ENCODE data around the gene GJA1.
"Not testable (repeated sequence)": the region's sequence is repeated elsewhere in the genome, so short reads cannot be mapped to it uniquely, and the experiment has no call there.

The GJA1 gene

GRCh38 chr6:121442576-121442975 lies 7.1 kb downstream of the GJA1 start:
- Mint-ChIP-seq H3K4me1 (ENCODE audit: low read depth in 2 of 2) (peaks cover 5 to 7% of the 10 kb centered on the region in 2 donors), H3K9me3 (no peaks in the 10 kb centered on the region), H3K36me3 (ENCODE audit: insufficient read depth) (no peaks in the 10 kb centered on the region), H3K4me3 (no peak overlapping the region), H3K27ac (no peak overlapping the region), H3K27me3 (peaks cover 37 to 53% of the 10 kb centered on the region in 2 donors)
- ATAC-seq (replicated peaks) (no peak), DNase-seq (no peak)

DNA sequence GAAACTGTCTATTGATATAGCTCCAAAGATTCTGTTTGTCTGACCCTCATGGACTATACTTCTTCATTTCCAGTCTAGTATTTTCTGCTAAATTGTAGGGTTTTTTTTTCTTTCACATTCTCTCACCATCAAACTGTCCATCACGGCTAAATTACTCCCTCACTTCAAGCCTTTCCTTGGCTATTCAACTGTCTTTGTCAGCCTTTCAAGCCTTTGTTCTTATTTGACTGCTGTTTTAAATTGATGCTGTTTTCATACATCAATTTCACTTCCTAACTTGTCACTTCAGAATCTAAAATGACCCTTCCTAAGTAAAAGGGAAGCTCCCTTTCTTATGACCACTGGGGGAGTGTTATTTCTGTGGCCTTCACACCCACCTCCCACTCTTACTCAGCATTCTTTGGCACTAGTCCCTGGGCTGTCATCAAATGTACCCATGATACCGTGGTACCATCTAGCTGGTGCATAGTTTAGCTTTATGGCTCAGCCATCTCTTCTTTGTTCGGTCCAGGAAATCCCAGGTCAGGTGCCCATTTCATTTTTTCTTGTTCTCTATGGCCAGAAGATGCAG lies 8.6 kb downstream of the GJA1 start:
- no peaks in the 10 kb centered on the region for H3K9me3 Mint-ChIP-seq
- H3K4me1 Mint-ChIP-seq (ENCODE audit: low read depth in 2 of 2): no peaks in the 10 kb centered on the region
- ATAC-seq (replicated peaks) (no peak), DNase-seq (no peak)
- H3K27me3 Mint-ChIP-seq: peaks cover 28 to 47% of the 10 kb centered on the region in 2 donors
- no peak overlapping the region for H3K27ac Mint-ChIP-seq
- no peaks in the 10 kb centered on the region for H3K36me3 Mint-ChIP-seq (ENCODE audit: insufficient read depth)
- no peak overlapping the region for H3K4me3 Mint-ChIP-seq

GRCh38 chr6:121446705-121447104 lies 11.3 kb downstream of the GJA1 start:
- not testable (repeated sequence) for ATAC-seq (replicated peaks); DNase-seq; H3K36me3 Mint-ChIP-seq (ENCODE audit: insufficient read depth); H3K27ac Mint-ChIP-seq; H3K9me3 Mint-ChIP-seq; H3K4me3 Mint-ChIP-seq; H3K4me1 Mint-ChIP-seq (ENCODE audit: low read depth in 2 of 2)
- H3K27me3 Mint-ChIP-seq: peaks cover 9 to 28% of the 10 kb centered on the region in 2 donors

DNA sequence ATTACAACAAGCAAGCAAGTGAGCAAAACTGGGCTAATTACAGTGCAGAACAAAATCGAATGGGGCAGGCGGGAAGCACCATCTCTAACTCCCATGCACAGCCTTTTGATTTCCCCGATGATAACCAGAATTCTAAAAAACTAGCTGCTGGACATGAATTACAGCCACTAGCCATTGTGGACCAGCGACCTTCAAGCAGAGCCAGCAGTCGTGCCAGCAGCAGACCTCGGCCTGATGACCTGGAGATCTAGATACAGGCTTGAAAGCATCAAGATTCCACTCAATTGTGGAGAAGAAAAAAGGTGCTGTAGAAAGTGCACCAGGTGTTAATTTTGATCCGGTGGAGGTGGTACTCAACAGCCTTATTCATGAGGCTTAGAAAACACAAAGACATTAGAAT lies 12.3 kb downstream of the GJA1 start:
- not testable (repeated sequence) for H3K4me1 Mint-ChIP-seq (ENCODE audit: low read depth in 2 of 2); H3K9me3 Mint-ChIP-seq; DNase-seq; H3K27ac Mint-ChIP-seq; H3K4me3 Mint-ChIP-seq; ATAC-seq (replicated peaks); H3K36me3 Mint-ChIP-seq (ENCODE audit: insufficient read depth)
- peaks cover 8 to 28% of the 10 kb centered on the region in 2 donors for H3K27me3 Mint-ChIP-seq

DNA sequence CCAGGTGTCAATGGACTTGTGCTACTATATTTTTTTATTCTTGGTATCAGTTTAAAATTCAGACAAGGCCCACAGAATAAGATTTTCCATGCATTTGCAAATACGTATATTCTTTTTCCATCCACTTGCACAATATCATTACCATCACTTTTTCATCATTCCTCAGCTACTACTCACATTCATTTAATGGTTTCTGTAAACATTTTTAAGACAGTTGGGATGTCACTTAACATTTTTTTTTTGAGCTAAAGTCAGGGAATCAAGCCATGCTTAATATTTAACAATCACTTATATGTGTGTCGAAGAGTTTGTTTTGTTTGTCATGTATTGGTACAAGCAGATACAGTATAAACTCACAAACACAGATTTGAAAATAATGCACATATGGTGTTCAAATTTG lies 13.1 kb downstream of the GJA1 start:
- not testable (repeated sequence) for DNase-seq; H3K4me1 Mint-ChIP-seq (ENCODE audit: low read depth in 2 of 2); H3K4me3 Mint-ChIP-seq; H3K27ac Mint-ChIP-seq; H3K36me3 Mint-ChIP-seq (ENCODE audit: insufficient read depth); H3K9me3 Mint-ChIP-seq; ATAC-seq (replicated peaks)
- H3K27me3 Mint-ChIP-seq: peaks cover 8 to 28% of the 10 kb centered on the region in 2 donors

- ATAC-seq (replicated peaks) (no peak), DNase-seq (no peak)
- Mint-ChIP-seq H3K4me3 (no peak overlapping the region), H3K36me3 (ENCODE audit: insufficient read depth) (no peaks in the 10 kb centered on the region), H3K27ac (no peak overlapping the region), H3K9me3 (no peaks in the 10 kb centered on the region), H3K27me3 (peaks cover 8 to 28% of the 10 kb centered on the region in 2 donors), H3K4me1 (ENCODE audit: low read depth in 2 of 2) (no peaks in the 10 kb centered on the region)
Observed at GRCh38 chr6:121449331-121449730, 13.9 kb downstream of the GJA1 start.

GRCh38 chr6:121450242-121450641 lies 14.8 kb downstream of the GJA1 start:
- H3K27ac Mint-ChIP-seq: no peak overlapping the region
- ATAC-seq (replicated peaks) (no peak), DNase-seq (no peak)
- no peak overlapping the region for H3K4me3 Mint-ChIP-seq
- no peaks in the 10 kb centered on the region for H3K4me1 Mint-ChIP-seq (ENCODE audit: low read depth in 2 of 2)
- H3K36me3 Mint-ChIP-seq (ENCODE audit: insufficient read depth): no peaks in the 10 kb centered on the region
- H3K27me3 Mint-ChIP-seq: peaks cover under 1 to 25% of the 10 kb centered on the region in 2 donors
- no peaks in the 10 kb centered on the region for H3K9me3 Mint-ChIP-seq

- H3K27me3 Mint-ChIP-seq: peaks cover 0 to 18% of the 10 kb centered on the region in 2 donors
- no peak overlapping the region for H3K4me3 Mint-ChIP-seq
- DNase-seq (no peak), ATAC-seq (replicated peaks) (no peak)
- no peaks in the 10 kb centered on the region for H3K4me1 Mint-ChIP-seq (ENCODE audit: low read depth in 2 of 2)
- H3K9me3 Mint-ChIP-seq: no peaks in the 10 kb centered on the region
- no peak overlapping the region for H3K27ac Mint-ChIP-seq
- H3K36me3 Mint-ChIP-seq (ENCODE audit: insufficient read depth): no peaks in the 10 kb centered on the region
Observed at GRCh38 chr6:121451250-121451649, 15.8 kb downstream of the GJA1 start.

- H3K9me3 Mint-ChIP-seq: no peaks in the 10 kb centered on the region
- no peaks in the 10 kb centered on the region for H3K4me1 Mint-ChIP-seq (ENCODE audit: low read depth in 2 of 2)
- no peak for DNase-seq
- H3K36me3 Mint-ChIP-seq (ENCODE audit: insufficient read depth): no peaks in the 10 kb centered on the region
- no peak overlapping the region for H3K4me3 Mint-ChIP-seq
- ATAC-seq (replicated peaks): no peak
- no peaks in the 10 kb centered on the region for H3K27me3 Mint-ChIP-seq
- no peak overlapping the region for H3K27ac Mint-ChIP-seq
Observed at GRCh38 chr6:121453191-121453590, 17.7 kb downstream of the GJA1 start.

DNA sequence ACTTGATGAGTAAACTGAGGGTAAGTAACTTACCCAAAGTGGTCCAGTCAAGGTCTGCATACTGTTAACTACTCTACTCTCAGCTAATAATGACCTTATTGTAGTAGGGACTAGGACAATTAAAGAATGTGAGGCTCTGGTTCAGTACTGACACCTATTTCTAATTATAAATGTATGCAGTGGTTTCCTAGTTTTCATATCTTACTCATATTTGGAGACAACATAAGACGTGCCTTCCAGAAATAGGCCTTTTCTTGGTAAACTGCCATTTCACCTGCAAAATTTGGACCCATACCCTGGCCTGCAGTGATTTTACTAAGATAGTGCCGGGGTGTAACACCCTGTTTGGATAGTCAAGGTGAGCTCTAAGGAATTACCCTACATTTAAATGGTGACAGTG lies 24.7 kb downstream of the GJA1 start:
- DNase-seq (no peak), ATAC-seq (replicated peaks) (no peak)
- no peaks in the 10 kb centered on the region for H3K36me3 Mint-ChIP-seq (ENCODE audit: insufficient read depth)
- no peak overlapping the region for H3K27ac Mint-ChIP-seq
- H3K27me3 Mint-ChIP-seq: no peaks in the 10 kb centered on the region
- H3K9me3 Mint-ChIP-seq: peaks cover 0 to 2% of the 10 kb centered on the region in 2 donors
- H3K4me1 Mint-ChIP-seq (ENCODE audit: low read depth in 2 of 2): no peaks in the 10 kb centered on the region
- no peak overlapping the region for H3K4me3 Mint-ChIP-seq

DNA sequence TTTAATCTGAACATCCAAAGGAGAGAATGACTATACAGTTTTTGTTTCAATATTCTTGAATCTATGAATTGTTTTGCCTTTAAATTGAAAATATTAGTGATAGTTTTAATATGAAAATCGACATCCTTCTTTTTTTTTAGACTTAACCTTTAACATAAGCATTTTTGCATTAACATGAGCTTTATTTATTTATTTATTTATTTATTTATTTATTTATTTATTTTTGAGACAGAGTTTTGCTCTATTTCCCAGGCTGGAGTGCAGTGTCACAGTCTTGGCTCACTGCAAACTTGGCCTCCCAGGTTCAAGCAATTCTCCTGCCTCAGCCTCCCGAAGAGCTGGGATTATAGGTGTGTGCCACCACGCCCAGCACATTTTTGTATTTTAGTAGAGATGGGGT lies 27.6 kb downstream of the GJA1 start:
- ATAC-seq (replicated peaks) (no peak), DNase-seq (no peak)
- Mint-ChIP-seq H3K9me3 (peaks cover 0 to 2% of the 10 kb centered on the region in 2 donors), H3K27ac (no peak overlapping the region), H3K4me1 (ENCODE audit: low read depth in 2 of 2) (no peaks in the 10 kb centered on the region), H3K36me3 (ENCODE audit: insufficient read depth) (no peaks in the 10 kb centered on the region), H3K27me3 (no peaks in the 10 kb centered on the region), H3K4me3 (no peak overlapping the region)

DNA sequence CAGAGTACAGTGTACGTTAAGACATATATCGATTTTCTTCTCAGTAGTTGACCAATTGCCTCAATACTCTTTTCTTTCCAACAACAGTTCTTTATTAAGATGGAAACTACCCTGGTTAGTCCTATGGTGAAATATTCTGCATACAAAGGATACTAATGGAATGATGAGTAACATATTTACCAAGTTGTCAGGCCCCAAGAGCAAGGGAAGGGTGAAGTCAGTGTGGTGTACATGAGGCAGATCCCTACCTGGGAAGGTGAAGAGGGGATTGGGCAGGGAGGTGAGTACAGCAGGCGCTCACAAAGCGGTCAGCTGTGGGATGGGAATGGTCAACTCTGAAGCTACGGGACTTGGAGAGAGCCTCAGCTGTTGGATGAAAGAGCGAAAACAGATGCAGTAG lies 29.7 kb downstream of the GJA1 start:
- Mint-ChIP-seq H3K9me3 (no peaks in the 10 kb centered on the region), H3K4me1 (ENCODE audit: low read depth in 2 of 2) (no peaks in the 10 kb centered on the region), H3K36me3 (ENCODE audit: insufficient read depth) (no peaks in the 10 kb centered on the region), H3K27ac (no peak overlapping the region), H3K4me3 (no peak overlapping the region), H3K27me3 (no peaks in the 10 kb centered on the region)
- ATAC-seq (replicated peaks) (no peak), DNase-seq (no peak)

GRCh38 chr6:121479486-121480098 lies 44.1 kb downstream of the GJA1 start:
- no peaks in the 10 kb centered on the region for H3K4me1 Mint-ChIP-seq (ENCODE audit: low read depth in 2 of 2)
- no peaks in the 10 kb centered on the region for H3K36me3 Mint-ChIP-seq (ENCODE audit: insufficient read depth)
- H3K27me3 Mint-ChIP-seq: no peaks in the 10 kb centered on the region
- H3K27ac Mint-ChIP-seq: no peak overlapping the region
- H3K9me3 Mint-ChIP-seq: no peaks in the 10 kb centered on the region
- DNase-seq (no peak), ATAC-seq (replicated peaks) (no peak)
- H3K4me3 Mint-ChIP-seq: no peak overlapping the region

GRCh38 chr6:121480099-121480713 lies 44.8 kb downstream of the GJA1 start:
- DNase-seq (no peak), ATAC-seq (replicated peaks) (no peak)
- no peaks in the 10 kb centered on the region for H3K4me1 Mint-ChIP-seq (ENCODE audit: low read depth in 2 of 2)
- no peaks in the 10 kb centered on the region for H3K27me3 Mint-ChIP-seq
- no peaks in the 10 kb centered on the region for H3K9me3 Mint-ChIP-seq
- no peaks in the 10 kb centered on the region for H3K36me3 Mint-ChIP-seq (ENCODE audit: insufficient read depth)
- no peak overlapping the region for H3K27ac Mint-ChIP-seq
- H3K4me3 Mint-ChIP-seq: no peak overlapping the region
